H9 (cell line): ENCODE data around the gene HEATR5A. TPM values are rescaled to one million over a fixed set of nuclear protein-coding genes. Genes with fewer than 3 reads are reported as not detected.

ENCODE experiments used
- DNase-seq: peaks from one replicate; pipeline ENCODE4 v3.0.0-alpha.2; 2017
- H2AFZ ChIP-seq: one replicate; pipeline ENCODE4 v1.6.1; 2013; ENCODE audit warnings: mild to moderate bottlenecking, low read length, control low read depth, moderate library complexity
- H2AK5ac ChIP-seq: 2 replicates; pipeline ENCODE4 v1.6.1; 2013; ENCODE audit warnings: low read length, control low read depth, mixed read lengths; ENCODE audit not compliant: insufficient read length
- H2BK120ac ChIP-seq: one replicate; pipeline ENCODE4 v1.6.1; 2013; ENCODE audit warnings: low read depth, mild to moderate bottlenecking, low read length, control low read depth, inconsistent platforms; ENCODE audit not compliant: poor library complexity, severe bottlenecking
- H2BK12ac ChIP-seq: 2 replicates; pipeline ENCODE4 v1.6.1; 2013; ENCODE audit warnings: low read length, control low read depth, mixed read lengths, low read depth; ENCODE audit not compliant: insufficient read length
- H2BK15ac ChIP-seq: 2 replicates; pipeline ENCODE4 v1.6.1; 2013; ENCODE audit warnings: low read depth, low read length, control low read depth
- H2BK20ac ChIP-seq: one replicate; pipeline ENCODE4 v1.6.1; 2013; ENCODE audit warnings: low read depth, mild to moderate bottlenecking, low read length, control low read depth, inconsistent platforms; ENCODE audit not compliant: poor library complexity, severe bottlenecking
- H2BK5ac ChIP-seq: 2 replicates; pipeline ENCODE4 v1.6.1; 2013; ENCODE audit warnings: low read length, control low read depth, mixed read lengths; ENCODE audit not compliant: insufficient read length
- H3K14ac ChIP-seq: 2 replicates; pipeline ENCODE4 v1.6.1; 2013; ENCODE audit warnings: low read length, control low read depth; ENCODE audit not compliant: insufficient read depth
- H3K18ac ChIP-seq: 2 replicates; pipeline ENCODE4 v1.6.1; 2013; ENCODE audit warnings: low read depth, mild to moderate bottlenecking, mixed read lengths, low read length, control low read depth; ENCODE audit not compliant: insufficient read length
- H3K23ac ChIP-seq: 2 replicates; pipeline ENCODE4 v1.6.1; 2013; ENCODE audit warnings: low read length, control low read depth, mixed read lengths, low read depth; ENCODE audit not compliant: insufficient read length
- H3K23me2 ChIP-seq: 2 replicates; pipeline ENCODE4 v1.6.1; 2013; ENCODE audit warnings: low read depth, mild to moderate bottlenecking, mixed read lengths, low read length, control low read depth; ENCODE audit not compliant: insufficient read length, poor library complexity, severe bottlenecking
- H3K27ac ChIP-seq: 2 replicates; pipeline ENCODE4 v1.5.1; 2013; ENCODE audit warnings: low read length, control low read depth, mixed read lengths, low read depth; ENCODE audit not compliant: insufficient read length
- H3K27me3 ChIP-seq: 2 replicates; pipeline ENCODE4 v1.6.1; 2013; ENCODE audit warnings: low read length, control low read depth, inconsistent platforms; ENCODE audit not compliant: insufficient read depth
- H3K4ac ChIP-seq: 2 replicates; pipeline ENCODE4 v1.6.1; 2013; ENCODE audit warnings: low read depth, mild to moderate bottlenecking, control low read depth, inconsistent platforms, low read length, moderate library complexity
- H3K4me1 ChIP-seq: 2 replicates; pipeline ENCODE4 v1.6.1; 2013; ENCODE audit warnings: low read length, control low read depth, inconsistent platforms; ENCODE audit not compliant: insufficient read depth
- H3K4me2 ChIP-seq: 2 replicates; pipeline ENCODE4 v1.6.1; 2013; ENCODE audit warnings: low read length, control low read depth, mixed read lengths; ENCODE audit not compliant: insufficient read length, insufficient read depth
- H3K56ac ChIP-seq: 2 replicates; pipeline ENCODE4 v1.6.1; 2013; ENCODE audit warnings: low read depth, mild to moderate bottlenecking, mixed read lengths, low read length, control low read depth; ENCODE audit not compliant: insufficient read length
- H3K79me1 ChIP-seq: 2 replicates; pipeline ENCODE4 v1.6.1; 2013; ENCODE audit warnings: low read depth, mild to moderate bottlenecking, moderate library complexity, low read length, control low read depth, inconsistent platforms; ENCODE audit not compliant: insufficient read depth, poor library complexity, severe bottlenecking
- H3K79me2 ChIP-seq: 2 replicates; pipeline ENCODE4 v1.6.1; 2013; ENCODE audit warnings: low read length, control low read depth, inconsistent platforms; ENCODE audit not compliant: insufficient read depth
- H3K9ac ChIP-seq: 2 replicates; pipeline ENCODE4 v1.6.1; 2013; ENCODE audit warnings: low read length, control low read depth, mixed read lengths; ENCODE audit not compliant: insufficient read length; ENCODE audit errors: extremely low read depth
- H3K9me3 ChIP-seq: one replicate; pipeline ENCODE4 v1.6.1; 2013; ENCODE audit warnings: low read depth, low read length, inconsistent platforms; ENCODE audit not compliant: control insufficient read depth
- H3T11ph ChIP-seq: one replicate; pipeline ENCODE4 v1.6.1; 2013; ENCODE audit warnings: mild to moderate bottlenecking, low read length, control low read depth, inconsistent platforms
- H4K20me1 ChIP-seq: one replicate; pipeline ENCODE4 v1.6.1; 2013; ENCODE audit not compliant: control insufficient read depth, insufficient read length, insufficient read depth
- H4K5ac ChIP-seq: 2 replicates; pipeline ENCODE4 v1.6.1; 2013; ENCODE audit warnings: low read depth, mild to moderate bottlenecking, mixed read lengths, low read length, control low read depth; ENCODE audit not compliant: insufficient read length
- H4K8ac ChIP-seq: replicated peaks from 2 replicates; pipeline ENCODE4 v1.6.1; 2013; ENCODE audit warnings: low read length, control low read depth, mixed read lengths, low read depth; ENCODE audit not compliant: insufficient read length
- H4K91ac ChIP-seq: 2 replicates; pipeline ENCODE4 v1.6.1; 2013; ENCODE audit warnings: low read depth, mild to moderate bottlenecking, moderate library complexity, mixed read lengths, low read length, control low read depth; ENCODE audit not compliant: insufficient read length
- H3K27ac Mint-ChIP-seq, 3 experiments: 2 replicates in 2 of 3; 3 replicates in 1 of 3; pipeline ENCODE4 v1.8.0; 2020 to 2021; ENCODE audit warnings: mixed read lengths in 3 of 3, mild to moderate bottlenecking in 1 of 3, moderate library complexity in 1 of 3
- H3K27me3 Mint-ChIP-seq: 2 replicates; pipeline ENCODE4 v1.8.0; 2021; ENCODE audit warnings: low read depth, mild to moderate bottlenecking, moderate library complexity, mixed read lengths
- H3K36me3 Mint-ChIP-seq, 3 experiments: 2 replicates in 2 of 3; 3 replicates in 1 of 3; pipeline ENCODE4 v1.8.0; 2020 to 2021; ENCODE audit warnings: low read depth in 3 of 3, mixed read lengths in 3 of 3; ENCODE audit not compliant: insufficient read depth in 1 of 3
- H3K4me1 Mint-ChIP-seq, 2 experiments: 2 replicates each; pipeline ENCODE4 v1.8.0; 2020; ENCODE audit warnings: mixed read lengths in 2 of 2
- H3K4me3 Mint-ChIP-seq, 2 experiments: 2 replicates in 1 of 2; 3 replicates in 1 of 2; pipeline ENCODE4 v1.8.0; 2020 to 2021; ENCODE audit warnings: mild to moderate bottlenecking in 2 of 2, mixed read lengths in 2 of 2, moderate library complexity in 1 of 2
- H3K9me3 Mint-ChIP-seq, 2 experiments: 2 replicates in 1 of 2; 3 replicates in 1 of 2; pipeline ENCODE4 v1.8.0; 2020; ENCODE audit warnings: mild to moderate bottlenecking in 2 of 2, mixed read lengths in 2 of 2, moderate library complexity in 1 of 2
- WGBS: extraction: QIAGEN DNeasy Blood & Tissue Kit; methylation state at CpG from one replicate; pipeline ENCODE4 v1.1.7; 2013; ENCODE audit warnings: missing lambda C conversion rate, low lambda C conversion rate, mixed read lengths; ENCODE audit not compliant: insufficient read length; ENCODE audit errors: extremely low coverage; 5-methylcytosine and 5-hydroxymethylcytosine counted together
- total RNA-seq: library from RNA; stranded (reverse); gene quantifications from 2 replicates; pipeline ENCODE4 v1.2.1, GENCODE V29; 2021
- TF ChIP-seq, protein P1 (sequence below): fragments of 200-600 bp; sonication (generic); conservative IDR thresholded peaks from 3 replicates; pipeline ENCODE4 v1.8.0; 2021; ENCODE audit warnings: antibody characterized with exemption, mild to moderate bottlenecking

The HEATR5A gene
- total RNA-seq, 1 experiment from 2014 or later: 21.2 TPM

DNA sequence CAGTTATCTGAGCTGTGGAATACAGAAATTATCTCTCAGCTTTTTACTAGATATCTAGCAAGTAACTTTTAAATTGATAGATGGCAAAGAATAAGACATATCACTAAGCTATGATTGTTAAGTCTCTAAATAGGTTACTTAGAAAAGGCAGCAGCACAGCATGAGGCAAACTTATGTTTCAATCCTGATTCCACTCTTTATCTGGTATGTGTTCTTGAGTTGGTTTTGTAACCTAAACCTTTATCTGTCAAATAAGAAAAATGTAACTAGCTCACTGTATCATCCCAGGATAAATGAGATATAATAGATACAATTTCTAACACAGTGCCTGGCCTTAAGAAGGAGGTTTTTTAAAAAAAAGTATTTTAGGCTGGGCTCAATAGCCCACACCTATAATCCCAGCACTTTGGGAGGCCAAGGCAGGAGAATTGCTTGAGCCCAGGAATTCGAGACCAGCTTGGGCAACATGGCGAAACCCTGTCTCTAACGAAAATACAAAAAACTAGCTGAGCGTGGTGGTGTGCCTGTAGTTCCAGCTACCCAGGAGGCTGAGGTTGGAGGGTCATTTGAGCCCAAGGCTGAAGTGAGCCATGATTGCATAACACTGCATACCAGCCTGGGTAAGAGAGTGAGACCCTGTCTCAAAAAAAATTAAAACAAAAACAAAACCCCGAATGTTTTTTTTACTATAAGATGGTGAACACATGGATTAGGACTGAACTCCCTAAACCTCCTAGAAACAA is 56.8 kb downstream of the HEATR5A start:
- DNase-seq: no peak
- no peaks in the 10 kb centered on the region for H3K27me3 Mint-ChIP-seq
- Histone ChIP-seq H3K27me3 (no peaks in the 10 kb centered on the region), H3K4me2 (no peak overlapping the region), H2AK5ac (no peak overlapping the region), H3K9me3 (no peaks in the 10 kb centered on the region), H3K79me2 (no peaks in the 10 kb centered on the region), H2BK20ac (no peak overlapping the region), H3K23me2 (no peaks in the 10 kb centered on the region), H3K56ac (no peak overlapping the region), H4K20me1 (no peaks in the 10 kb centered on the region), H3K9ac (no peak overlapping the region), H3K18ac (no peak overlapping the region), H3K27ac (no peak overlapping the region), H3K23ac (no peak overlapping the region), H3K4me1 (no peaks in the 10 kb centered on the region), H3K14ac (no peak overlapping the region), H2BK120ac (no peak overlapping the region), H2BK5ac (no peak overlapping the region), H4K5ac (no peak overlapping the region), H3T11ph (no peak overlapping the region), H4K8ac (no peak overlapping the region), H2AFZ (no peak overlapping the region), H2BK15ac (no peak overlapping the region), H4K91ac (no peak overlapping the region), H2BK12ac (no peak overlapping the region), H3K79me1 (no peaks in the 10 kb centered on the region), H3K4ac (no peak overlapping the region)
- H3K27ac Mint-ChIP-seq: no peak overlapping the region
- H3K4me1 Mint-ChIP-seq: no peaks in the 10 kb centered on the region
- no peaks in the 10 kb centered on the region for H3K9me3 Mint-ChIP-seq
- H3K36me3 Mint-ChIP-seq: peaks cover 0 to 4% (median 0%) of the 10 kb centered on the region in 3 experiments; a peak in 1 of 7 replicates
- TF ChIP-seq, protein P1, sequence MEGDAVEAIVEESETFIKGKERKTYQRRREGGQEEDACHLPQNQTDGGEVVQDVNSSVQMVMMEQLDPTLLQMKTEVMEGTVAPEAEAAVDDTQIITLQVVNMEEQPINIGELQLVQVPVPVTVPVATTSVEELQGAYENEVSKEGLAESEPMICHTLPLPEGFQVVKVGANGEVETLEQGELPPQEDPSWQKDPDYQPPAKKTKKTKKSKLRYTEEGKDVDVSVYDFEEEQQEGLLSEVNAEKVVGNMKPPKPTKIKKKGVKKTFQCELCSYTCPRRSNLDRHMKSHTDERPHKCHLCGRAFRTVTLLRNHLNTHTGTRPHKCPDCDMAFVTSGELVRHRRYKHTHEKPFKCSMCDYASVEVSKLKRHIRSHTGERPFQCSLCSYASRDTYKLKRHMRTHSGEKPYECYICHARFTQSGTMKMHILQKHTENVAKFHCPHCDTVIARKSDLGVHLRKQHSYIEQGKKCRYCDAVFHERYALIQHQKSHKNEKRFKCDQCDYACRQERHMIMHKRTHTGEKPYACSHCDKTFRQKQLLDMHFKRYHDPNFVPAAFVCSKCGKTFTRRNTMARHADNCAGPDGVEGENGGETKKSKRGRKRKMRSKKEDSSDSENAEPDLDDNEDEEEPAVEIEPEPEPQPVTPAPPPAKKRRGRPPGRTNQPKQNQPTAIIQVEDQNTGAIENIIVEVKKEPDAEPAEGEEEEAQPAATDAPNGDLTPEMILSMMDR: no peak
- WGBS: no CpG with 5 or more reads among the region's 5 CpGs
- H3K4me3 Mint-ChIP-seq: no peak overlapping the region
